GM21515 (cell line): ENCODE results near the gene CDH4.

Experiments used
- ATAC-seq: cut with Tn5 transposase; IDR thresholded peaks from one replicate; pipeline ENCODE4 v1.9.1; 2021; ENCODE audit not compliant: unreplicated experiment

CDH4 gene

DNA sequence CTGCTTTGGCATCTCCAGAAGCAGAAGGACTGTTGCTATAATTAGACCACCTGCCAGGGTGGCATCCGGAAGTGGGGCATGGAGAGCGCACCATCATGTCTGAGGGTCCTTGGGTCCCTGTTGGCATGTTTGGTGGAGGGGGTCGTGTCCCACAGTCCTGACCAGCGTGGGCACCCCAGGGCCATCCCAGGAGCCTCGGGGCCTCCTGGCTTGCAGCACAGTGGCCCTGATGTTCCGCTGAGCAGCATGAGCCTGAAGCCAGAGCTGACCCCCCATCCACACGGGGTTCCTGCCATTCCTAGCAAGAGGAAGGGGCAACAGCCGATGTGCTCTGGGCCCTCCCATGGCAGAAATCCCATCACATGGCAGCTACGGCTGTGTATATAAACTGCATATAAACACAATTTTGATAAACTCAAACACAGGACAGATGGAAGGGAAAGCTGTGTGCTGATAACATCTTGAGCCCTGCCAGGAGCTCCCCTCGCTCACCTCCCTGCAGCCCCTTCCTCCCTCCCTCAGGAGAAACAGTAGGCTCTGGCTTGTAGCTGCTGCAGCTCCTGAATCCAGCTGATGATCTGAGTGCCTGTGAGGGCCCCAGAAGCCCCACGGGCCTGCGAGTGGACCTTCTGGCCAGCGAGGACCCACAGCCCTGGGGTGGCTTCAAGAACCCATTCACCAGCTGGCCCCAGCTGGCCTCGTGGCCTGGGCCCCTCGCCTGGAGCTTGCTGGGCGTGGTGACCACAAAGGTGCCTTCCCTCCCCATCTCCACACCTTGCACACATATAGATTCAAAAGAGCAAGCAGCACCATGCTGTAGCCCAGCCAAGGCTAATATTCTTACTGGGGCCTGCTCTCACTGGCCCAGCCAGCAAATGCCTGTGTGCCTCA, 321.6 kb downstream of the CDH4 start:
- no peak for ATAC-seq

DNA sequence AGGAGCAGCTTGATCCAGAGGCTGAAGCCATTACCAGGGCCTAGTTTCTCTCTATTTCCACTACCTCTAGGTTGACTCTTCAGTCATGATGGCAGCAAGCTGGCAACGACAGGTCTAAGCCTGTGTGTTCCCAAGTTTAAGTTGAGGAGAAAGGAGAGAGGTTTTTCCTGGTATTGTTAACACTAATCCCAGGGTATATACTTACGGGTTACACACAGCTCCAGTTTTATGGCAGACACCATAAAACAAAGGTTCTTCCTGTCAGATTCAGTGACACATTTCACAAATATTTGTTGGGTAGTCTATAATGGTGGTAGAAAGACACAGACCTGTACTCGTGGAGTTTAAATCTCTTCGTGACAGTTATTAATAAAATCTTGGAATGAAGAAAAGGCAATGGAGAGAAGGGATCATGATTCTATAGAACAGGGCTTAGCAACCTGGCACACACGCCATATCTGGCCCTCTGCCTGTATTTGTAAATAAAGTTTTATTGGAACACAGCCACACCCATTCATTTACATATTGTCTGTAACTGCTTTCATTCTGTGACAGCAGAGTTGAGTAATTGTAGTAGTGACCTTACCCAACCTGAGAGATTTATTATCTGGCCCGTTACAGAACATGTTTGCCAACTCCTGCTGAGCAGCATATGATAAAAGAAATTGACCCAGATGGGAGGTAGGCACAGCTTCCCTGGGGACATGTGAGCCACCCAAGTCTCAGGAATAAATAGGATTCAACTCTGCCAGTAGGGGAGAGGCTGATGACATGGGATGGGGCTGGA, 323.3 kb downstream of the CDH4 start:
- no peak for ATAC-seq

- ATAC-seq: no peak
These were observed 324.3 kb downstream of the CDH4 start for GRCh38 chr20:61576372-61576771.

DNA sequence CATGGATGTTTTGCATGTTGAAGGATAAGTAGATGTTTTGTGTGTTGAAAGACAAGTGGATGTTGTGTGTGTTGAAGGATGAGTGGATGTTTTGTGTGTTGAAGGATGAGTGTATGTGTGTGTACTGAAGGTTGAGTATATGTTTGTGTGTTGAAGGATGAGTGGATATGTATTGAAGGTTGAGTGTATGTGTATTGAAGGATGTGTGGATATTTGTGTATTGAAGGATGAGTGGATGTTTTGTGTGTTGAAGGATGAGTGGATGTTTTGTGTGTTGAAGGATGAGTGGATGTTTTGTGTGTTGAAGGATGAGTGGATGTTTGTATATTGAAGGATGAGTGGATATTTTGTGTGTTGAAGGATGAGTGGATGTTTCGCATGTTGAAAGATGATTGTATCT, 325.0 kb downstream of the CDH4 start:
- ATAC-seq: no peak

- ATAC-seq: no peak
These were observed 327.8 kb downstream of the CDH4 start for GRCh38 chr20:61579908-61580307.

DNA sequence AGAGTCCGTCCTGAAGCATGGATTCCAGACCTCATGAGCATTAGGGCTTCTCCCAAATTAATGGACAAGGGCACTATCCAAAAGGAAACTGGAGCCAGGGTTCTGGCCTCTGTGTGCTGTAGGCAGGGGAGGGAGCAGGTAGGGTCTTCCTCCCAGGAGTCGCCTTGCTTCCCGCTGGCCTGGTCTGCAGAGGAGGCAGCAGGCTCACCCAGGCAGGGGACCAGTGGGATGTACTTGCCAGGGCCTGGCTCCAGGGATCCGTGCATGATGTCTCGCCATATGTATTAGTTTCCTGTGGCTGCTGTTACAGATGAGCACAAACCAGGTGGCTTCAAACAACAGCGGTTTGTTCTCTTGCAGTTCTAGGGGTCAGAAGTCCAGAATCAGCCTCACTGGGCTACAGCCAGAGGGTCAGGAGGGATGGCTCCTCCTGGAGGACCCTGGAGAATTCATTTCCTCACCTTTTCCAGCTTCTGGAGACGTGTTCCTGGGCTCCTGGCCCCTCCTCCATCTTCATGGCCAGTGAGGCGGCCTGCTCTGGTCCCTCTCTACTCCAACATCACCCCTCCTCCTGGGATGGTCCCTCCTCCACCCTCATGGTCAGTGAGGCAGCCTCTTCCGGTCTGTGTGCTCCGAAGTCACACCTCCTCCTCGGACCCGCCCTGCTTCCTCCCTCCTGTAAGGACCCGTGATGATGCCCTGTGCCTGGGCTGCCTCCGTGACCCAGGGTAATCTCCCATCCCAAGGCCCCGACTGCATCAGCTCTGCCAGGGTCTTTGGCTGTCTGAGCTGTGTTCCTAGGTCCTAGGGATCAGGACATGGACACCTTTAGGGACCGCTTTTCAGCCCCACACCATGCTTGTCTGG, 329.1 kb downstream of the CDH4 start:
- no peak for ATAC-seq

DNA sequence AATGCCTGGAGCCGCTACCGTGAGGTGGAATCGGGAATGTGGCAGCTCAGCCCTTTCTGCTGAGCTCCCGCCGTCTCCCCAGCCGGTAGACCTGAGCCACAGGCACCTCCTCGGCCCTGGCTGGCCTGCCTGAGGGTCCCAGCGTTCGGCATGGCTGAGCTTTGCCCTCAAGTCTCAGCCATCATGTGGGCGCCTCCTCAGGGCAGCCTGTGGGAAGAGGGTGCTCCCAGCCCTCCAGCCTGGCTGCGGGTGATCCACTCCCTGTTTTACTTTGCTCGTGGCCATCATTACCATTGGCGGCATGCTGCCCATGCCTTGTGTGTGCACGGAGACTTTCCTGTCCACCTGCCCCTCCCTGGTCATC, 329.7 kb downstream of the CDH4 start:
- ATAC-seq: no peak

- ATAC-seq: no peak
These were observed 330.3 kb downstream of the CDH4 start for GRCh38 chr20:61582196-61582923.

- no peak for ATAC-seq
These were observed 331.3 kb downstream of the CDH4 start for GRCh38 chr20:61583356-61583755.

DNA sequence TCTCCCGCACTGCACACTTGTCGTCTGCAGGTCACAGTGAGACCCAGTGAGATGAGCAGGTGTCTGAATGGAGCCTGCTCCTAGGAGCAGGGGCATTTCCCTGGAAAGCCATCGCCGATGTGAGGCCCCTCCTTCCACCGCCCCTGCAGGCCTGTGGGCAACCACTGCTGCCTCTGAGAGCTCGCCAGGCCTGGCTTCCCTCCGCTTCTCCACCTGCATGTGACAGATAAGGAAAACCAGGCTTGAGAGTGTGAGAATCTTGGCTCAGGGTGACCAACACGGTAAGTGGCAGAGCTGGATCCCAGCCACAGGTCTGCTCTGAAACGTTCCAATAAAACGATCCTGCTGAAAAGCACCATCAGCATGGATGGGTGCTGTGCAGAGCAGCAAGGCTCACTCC, 332.8 kb downstream of the CDH4 start:
- no peak for ATAC-seq

- ATAC-seq: no peak
These were observed 333.7 kb downstream of the CDH4 start for GRCh38 chr20:61585764-61586163.

DNA sequence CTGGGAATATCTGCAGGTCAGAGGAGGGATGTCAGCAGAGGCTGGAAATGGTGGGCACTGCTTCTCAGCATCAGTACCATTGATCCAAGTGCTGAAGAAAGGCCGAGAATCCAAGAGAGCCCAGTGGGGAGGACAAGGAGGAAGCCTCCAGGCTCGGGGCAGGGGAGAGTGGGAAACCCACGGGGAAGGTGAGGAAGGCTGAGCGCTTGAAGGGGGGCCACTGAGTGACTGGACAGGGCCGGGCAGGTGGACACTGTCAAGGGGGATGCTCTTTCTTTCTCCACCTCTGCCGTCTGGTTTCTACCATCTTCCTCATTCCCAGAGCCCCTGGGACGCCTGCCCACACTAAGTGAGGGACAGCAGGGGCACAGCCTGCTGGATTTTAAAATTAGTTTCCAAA, 335.0 kb downstream of the CDH4 start:
- ATAC-seq: no peak

DNA sequence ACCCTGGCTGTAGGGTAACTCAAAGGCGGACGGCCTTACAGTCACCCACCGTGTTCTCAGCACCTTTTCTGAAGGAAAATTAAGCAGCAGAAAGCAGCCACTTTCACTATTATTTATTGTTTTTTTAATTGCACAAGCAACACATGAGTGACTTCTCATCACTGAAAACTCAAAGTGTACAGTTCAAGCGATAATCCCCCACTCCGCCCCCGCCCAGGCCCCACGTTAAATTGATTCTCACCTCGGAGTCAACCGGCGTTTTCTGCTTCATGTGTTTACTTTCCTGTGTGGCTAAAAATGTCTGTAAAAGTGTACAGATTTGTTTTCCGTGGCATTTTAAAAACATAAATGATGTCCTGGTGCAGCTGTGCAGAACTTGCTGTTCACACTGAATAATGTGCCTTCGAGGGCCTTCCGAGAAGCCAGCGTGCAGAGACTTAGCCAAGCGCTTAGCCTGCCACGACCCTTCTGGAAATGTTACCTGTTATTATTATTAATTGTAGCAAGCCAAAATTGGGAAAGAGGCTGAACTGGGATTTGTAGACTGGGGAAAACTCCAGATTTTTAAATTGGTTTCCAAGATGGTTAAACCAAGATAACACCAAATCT, 335.7 kb downstream of the CDH4 start:
- no peak for ATAC-seq

- ATAC-seq: no peak
These were observed 336.6 kb downstream of the CDH4 start for GRCh38 chr20:61588411-61589385.

DNA sequence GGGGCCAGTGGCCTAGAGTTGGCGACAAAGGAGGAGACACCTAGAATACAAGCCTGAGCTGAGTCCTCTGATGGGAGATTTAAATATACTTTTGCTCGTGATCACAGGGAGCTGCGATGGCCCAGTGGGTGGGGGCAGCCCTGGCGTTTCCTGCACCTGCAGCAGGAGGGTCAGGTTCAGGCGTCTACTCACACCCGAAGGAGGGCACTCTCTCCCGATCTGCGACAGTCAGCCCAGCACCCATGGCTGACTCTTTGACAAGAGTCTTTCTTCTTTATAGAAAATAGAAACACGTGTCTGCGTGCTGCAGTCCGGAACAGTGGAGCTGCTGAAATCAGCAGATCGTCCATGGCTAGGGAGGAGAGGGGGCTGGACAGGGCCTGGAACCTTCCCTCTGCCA, 338.2 kb downstream of the CDH4 start:
- no peak for ATAC-seq

GRCh38 chr20:61593516-61593915, 341.5 kb downstream of the CDH4 start:
- no peak for ATAC-seq

- ATAC-seq: no peak
These were observed 342.1 kb downstream of the CDH4 start for GRCh38 chr20:61594198-61594597.

- ATAC-seq: no peak
These were observed 343.2 kb downstream of the CDH4 start for GRCh38 chr20:61595216-61595615.

- ATAC-seq: no peak
These were observed 344.7 kb downstream of the CDH4 start for GRCh38 chr20:61596687-61597330.
